Forelimb muscle (tissue), 1 donor: ENCODE data around the gene TSPAN9. TPM values are rescaled to one million over a fixed set of nuclear protein-coding genes. Genes with fewer than 3 reads are reported as not detected.

Experiments used
- DNase-seq: peaks from one replicate; pipeline ENCODE4 v3.0.0-alpha.2; 2013; ENCODE audit warnings: low read depth
- polyA plus RNA-seq: library from polyadenylated mRNA; unstranded; fragments of 120-200 nt; gene quantifications from one replicate; pipeline ENCODE4 v1.2.1, GENCODE V29; 2013; ENCODE audit not compliant: insufficient read length

Gene TSPAN9
- polyA plus RNA-seq, 1 donor: 112 TPM

GRCh38 chr12:3250034-3250433 lies 172.9 kb downstream of the TSPAN9 start:
- no peak for DNase-seq

DNA sequence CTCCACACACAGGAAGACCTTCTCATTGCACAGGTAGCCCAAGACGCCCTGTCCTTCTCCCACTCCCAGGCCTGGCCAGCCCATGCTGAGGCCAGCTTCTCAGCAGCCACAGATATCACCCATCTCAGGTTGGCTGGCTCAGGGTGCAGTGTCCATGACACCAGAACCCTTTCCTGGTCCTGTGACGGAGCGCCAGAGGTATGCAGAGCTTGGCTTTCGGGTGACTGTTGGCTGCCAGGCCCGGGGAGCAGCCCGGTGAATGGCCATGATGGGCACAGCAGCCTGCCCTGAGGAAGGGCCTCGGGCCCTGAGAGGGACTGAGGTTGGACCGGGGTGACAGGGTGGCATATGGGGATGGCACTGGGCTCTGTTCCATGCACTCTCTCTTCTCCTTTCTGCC lies 173.4 kb downstream of the TSPAN9 start:
- DNase-seq: no peak

- no peak for DNase-seq
Measured at GRCh38 chr12:3251067-3251466, 173.9 kb downstream of the TSPAN9 start.

DNA sequence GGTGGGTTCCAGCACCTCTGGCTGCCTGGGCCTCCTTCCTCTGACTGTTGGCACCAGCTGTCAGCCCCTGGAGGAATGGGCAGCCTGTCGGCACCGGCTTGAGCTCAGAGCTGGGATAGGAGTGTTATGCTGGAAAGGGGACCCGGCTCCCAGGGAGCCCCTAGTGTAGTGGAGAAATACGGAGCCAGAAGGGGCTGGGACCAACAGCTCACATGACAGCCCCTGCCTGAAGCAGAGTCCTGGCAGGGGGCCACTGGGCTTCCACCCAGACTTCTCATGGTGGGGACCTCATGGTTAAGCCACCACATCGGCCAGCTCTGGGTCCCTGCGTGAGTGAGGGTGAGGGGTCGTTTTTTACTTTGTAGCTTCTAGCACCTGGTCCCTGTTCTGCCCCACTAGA lies 174.5 kb downstream of the TSPAN9 start:
- no peak for DNase-seq

DNA sequence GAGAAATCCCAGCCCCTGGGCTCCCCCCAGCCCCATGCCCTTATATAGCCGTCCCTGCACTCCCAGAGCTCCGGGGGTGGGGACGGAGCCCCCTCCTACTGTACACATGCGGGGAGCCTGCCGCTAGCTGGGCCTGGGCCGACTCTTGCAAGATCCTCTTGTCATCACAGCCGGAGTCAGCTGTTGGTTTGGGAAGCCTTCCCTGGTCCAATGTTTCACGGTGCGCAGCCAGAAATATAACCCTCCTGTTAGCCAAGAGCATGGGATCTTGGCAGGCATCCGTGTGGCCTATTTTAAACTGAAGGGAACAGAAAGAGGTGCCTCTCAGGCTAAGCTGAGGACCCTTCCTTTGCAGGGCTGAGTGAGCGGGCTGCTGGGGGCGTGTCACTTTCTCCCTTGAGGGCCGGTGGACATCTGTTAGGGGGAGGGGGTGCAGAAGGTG lies 175.3 kb downstream of the TSPAN9 start:
- peak; percentile 94 for DNase-seq

- no peak for DNase-seq
Measured at GRCh38 chr12:3253682-3254275, 176.6 kb downstream of the TSPAN9 start.

- no peak for DNase-seq
Measured at GRCh38 chr12:3255057-3255456, 177.9 kb downstream of the TSPAN9 start.

DNA sequence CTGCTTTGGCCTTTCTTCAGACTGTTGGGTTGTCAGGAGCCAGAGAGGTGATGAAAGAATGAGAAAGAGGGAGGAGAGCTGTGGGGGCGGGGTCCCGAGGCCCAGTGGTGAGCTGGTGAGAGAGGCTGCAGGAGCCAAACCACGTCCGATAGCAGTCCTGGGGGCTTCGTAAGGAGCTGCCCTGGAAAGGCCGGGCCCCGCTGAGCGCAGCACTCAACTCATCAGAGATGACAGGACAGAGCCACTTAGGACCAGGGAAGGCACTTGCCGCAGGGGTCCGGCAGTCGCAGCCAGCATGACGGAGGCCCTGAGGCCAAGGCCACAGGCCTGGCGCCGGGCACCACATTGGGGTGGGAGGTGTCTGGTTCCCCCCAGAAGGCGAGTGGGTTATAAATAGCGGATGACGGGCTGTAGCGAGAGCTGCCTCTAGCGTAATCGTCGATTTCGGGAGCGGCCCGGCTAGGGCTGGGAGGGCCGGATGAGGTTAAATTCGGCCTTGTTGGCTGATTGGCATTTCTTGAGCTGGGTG lies 179.0 kb downstream of the TSPAN9 start:
- no peak for DNase-seq

- no peak for DNase-seq
Measured at GRCh38 chr12:3257411-3257810, 180.2 kb downstream of the TSPAN9 start.

DNA sequence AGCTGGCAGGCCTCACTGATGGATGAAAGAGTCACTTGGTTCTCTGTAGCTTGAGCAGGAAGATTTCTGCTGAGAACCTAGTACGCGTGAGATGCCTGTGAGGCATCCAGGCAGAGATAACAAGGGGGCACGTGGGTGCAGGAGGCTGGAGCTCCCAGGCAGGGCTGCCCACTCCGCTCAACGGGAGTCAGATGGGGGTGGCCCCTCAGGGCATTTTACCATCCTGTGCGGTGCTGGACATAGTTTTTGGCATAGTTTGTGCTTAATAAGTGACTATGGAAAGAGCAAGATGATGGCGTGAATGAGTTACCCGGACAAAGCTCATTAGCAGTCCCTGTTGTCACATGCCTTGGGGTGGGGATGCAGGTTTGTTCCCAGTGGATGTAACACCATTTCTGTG lies 182.8 kb downstream of the TSPAN9 start:
- DNase-seq: no peak

DNA sequence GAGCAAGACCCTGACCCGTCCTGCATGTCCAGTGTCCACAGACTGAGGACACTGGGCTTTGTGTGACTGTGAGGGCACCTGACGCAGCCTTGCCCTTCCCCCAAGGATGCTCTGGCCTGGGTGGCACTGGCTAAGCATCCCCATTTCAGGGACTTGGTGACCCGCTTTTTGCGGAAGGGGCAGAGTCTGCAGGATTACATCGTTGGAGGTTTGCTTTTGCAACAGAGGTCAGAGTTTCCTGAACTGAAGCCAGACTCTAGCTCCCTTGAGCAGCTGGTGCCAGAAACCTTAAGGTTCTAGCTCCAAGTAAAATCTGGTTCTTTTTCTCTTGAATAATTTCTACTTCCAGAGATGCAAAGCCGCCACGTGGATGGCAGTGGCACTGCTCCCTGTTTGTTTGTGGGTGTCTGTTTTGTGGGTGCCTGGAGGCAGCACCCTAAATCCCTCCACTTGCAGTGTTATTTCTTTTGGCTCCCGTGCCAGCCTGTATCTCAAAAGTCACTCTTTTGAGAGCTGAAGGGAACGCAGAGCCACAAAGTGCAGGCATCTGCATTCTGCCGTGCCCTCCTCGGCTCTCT lies 184.7 kb downstream of the TSPAN9 start:
- DNase-seq: no peak

GRCh38 chr12:3262470-3262869 lies 185.3 kb downstream of the TSPAN9 start:
- no peak for DNase-seq

- no peak for DNase-seq
Measured at GRCh38 chr12:3263282-3263681, 186.1 kb downstream of the TSPAN9 start.

- no peak for DNase-seq
Measured at GRCh38 chr12:3263939-3264922, 187.1 kb downstream of the TSPAN9 start.

- no peak for DNase-seq
Measured at GRCh38 chr12:3265406-3265805, 188.2 kb downstream of the TSPAN9 start.

DNA sequence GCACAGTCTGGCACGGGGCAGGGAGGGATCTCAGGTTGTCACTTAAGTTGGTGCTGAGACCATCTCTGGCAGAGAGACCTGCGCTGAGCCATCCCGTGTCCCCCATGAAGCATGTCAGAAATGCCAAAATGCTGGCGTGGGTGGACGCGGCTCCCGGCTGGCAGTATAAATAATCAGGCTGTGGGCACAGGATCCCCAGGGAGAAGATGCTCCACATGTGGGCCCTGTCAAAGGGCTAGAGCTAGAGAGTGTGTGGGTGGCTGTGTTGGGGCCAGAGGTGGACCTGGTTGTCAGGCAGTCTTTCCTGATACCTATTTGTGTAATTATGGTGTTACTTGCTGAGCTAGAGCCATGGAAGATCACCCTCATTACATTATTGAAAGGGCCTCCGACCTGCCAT lies 189.5 kb downstream of the TSPAN9 start:
- DNase-seq: no peak

DNA sequence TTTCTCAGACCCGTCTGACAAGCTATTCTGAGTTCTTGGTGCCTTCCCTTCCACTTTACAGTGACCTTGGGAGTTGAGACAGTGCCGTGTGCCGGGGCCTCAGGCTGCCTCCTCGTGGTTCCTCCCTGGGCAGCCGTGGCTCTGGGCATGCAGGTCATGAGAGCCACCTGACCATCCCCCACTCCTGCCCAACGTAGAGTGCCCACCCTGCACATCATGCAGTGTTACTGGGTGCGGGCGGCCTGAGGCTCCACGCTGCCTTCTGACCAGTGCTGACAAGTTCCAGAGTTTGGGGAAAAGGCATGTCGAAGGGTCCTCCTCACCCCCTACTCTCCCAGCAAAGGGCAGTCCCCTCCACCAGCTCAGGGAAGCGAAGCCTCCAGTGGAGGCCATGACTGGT lies 190.5 kb downstream of the TSPAN9 start:
- DNase-seq: no peak

GRCh38 chr12:3269594-3269993 lies 192.4 kb downstream of the TSPAN9 start:
- no peak for DNase-seq

GRCh38 chr12:3271146-3271545 lies 194.0 kb downstream of the TSPAN9 start:
- no peak for DNase-seq

GRCh38 chr12:3271639-3272038 lies 194.5 kb downstream of the TSPAN9 start:
- no peak for DNase-seq

DNA sequence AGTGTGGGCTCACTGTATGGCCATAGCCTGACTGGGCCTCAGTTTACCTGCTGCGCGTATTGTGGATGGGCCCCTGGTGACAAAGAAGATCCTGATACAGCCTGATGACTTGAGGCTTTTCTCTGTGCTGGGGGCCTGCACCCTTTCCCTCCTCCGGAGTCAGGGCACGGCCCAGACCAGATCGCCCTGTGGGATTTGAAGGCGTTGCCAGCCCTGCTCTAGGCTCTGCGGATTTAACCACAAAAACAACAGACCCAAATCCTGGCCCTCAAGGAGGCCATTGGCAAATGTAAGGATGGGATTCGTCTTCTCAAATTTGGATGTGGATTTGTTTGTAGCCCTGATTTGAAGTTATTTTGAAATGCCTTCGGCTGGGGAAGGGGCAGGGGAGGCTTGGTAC lies 195.8 kb downstream of the TSPAN9 start:
- DNase-seq: no peak

- no peak for DNase-seq
Measured at GRCh38 chr12:3273409-3273853, 196.3 kb downstream of the TSPAN9 start.
